Fibroblast of mammary gland (primary cell): ENCODE measurements around the gene SLPI.

Source experiments
- DNase-seq: peaks from one replicate; pipeline ENCODE4 v3.0.0-alpha.2; 2010; ENCODE audit warnings: low read depth
- H3K4me3 ChIP-seq: 2 replicates; pipeline ENCODE4 v1.5.1; 2011; ENCODE audit warnings: low read depth, mild to moderate bottlenecking, low read length, moderate library complexity; ENCODE audit not compliant: control insufficient read depth
- TF ChIP-seq, protein P1 (sequence below): conservative IDR thresholded peaks from 2 replicates; pipeline ENCODE4 v1.5.1; 2011; ENCODE audit warnings: low read depth, low read length, inconsistent platforms; ENCODE audit not compliant: control insufficient read depth, insufficient read depth

Gene SLPI

DNA sequence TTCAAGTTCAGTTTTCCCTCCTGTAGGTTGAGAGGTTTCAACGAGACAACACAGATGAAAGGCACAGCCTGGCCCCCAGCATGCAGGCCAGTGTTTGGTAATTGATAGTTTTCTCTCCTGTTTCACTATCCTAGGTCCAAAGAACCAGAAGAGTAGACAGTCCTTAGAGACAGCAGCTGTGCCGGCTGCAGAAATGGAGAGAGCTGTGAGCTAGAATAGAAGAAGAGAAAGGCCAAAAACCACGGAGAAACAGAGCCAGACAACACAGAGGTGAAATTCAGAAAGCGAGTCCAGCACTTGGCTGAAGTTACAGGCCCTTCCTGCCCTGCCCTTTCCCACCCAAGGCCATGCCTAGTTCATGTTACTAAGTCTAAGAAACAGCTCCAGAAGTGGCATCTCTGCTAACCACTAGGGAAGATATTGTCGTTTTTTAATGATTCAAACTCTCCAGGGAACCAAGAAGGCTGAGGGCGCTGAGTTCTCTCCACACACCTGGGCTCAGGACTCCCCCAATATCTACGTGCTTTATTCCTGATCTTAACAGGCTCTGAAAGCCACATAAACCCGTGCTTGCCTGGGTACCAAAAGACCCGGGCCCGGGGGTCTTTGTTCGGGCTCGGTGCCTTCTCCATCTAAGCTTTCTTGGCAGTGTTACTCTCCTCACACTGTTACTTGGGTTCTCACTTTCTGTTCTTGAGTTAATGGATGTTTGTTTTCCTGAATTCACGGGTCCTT, 35.7 kb upstream of the SLPI start:
- no peak for DNase-seq
- TF ChIP-seq, protein P1, sequence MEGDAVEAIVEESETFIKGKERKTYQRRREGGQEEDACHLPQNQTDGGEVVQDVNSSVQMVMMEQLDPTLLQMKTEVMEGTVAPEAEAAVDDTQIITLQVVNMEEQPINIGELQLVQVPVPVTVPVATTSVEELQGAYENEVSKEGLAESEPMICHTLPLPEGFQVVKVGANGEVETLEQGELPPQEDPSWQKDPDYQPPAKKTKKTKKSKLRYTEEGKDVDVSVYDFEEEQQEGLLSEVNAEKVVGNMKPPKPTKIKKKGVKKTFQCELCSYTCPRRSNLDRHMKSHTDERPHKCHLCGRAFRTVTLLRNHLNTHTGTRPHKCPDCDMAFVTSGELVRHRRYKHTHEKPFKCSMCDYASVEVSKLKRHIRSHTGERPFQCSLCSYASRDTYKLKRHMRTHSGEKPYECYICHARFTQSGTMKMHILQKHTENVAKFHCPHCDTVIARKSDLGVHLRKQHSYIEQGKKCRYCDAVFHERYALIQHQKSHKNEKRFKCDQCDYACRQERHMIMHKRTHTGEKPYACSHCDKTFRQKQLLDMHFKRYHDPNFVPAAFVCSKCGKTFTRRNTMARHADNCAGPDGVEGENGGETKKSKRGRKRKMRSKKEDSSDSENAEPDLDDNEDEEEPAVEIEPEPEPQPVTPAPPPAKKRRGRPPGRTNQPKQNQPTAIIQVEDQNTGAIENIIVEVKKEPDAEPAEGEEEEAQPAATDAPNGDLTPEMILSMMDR, result no peak

DNA sequence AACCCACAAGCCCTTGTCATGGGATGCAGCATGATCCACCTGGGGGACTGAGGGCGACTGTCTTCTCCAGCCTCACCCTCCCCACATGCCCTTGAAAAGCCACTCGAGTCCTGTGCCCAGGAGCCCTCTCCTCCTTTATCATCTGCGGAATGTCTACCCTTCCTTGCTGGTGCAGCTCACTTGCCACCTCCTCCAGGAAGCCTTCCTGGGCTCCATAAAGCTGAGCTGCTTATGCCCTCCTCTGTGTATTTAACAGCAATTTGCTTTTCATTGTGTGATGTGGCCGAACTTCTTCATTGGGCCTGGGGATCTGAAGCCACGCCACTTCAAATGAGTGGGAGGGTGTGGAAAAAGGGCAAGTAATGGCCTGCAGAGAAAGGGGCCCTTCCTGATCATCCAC, 34.5 kb upstream of the SLPI start:
- TF ChIP-seq, protein P1, result no peak
- no peak overlapping the region for H3K4me3 ChIP-seq
- no peak for DNase-seq

More for the DNA sequence above, 35.7 kb upstream of the SLPI start:
- no peak overlapping the region for H3K4me3 ChIP-seq

DNA sequence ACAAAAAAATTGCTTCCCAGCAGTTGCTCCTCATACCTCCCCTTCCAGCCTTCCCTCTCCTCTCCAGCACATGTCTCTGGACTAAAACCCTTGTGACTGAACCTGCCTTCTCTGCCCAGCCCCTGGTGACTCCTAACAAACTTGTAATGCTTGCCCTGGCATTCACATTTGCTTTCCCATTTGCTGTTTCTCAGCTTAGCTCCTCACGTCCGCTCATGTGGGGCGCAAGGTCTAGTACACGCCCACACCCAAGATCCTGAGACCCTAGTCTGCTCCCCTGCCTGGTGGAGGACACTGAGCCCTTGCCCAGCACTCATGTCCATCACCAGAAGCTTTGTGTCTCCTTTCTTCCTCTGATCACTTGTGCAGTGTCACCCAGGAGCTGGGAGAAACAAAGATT, 34.0 kb upstream of the SLPI start:
- H3K4me3 ChIP-seq, result no peak overlapping the region
- DNase-seq, result no peak
- TF ChIP-seq, protein P1, result no peak

DNA sequence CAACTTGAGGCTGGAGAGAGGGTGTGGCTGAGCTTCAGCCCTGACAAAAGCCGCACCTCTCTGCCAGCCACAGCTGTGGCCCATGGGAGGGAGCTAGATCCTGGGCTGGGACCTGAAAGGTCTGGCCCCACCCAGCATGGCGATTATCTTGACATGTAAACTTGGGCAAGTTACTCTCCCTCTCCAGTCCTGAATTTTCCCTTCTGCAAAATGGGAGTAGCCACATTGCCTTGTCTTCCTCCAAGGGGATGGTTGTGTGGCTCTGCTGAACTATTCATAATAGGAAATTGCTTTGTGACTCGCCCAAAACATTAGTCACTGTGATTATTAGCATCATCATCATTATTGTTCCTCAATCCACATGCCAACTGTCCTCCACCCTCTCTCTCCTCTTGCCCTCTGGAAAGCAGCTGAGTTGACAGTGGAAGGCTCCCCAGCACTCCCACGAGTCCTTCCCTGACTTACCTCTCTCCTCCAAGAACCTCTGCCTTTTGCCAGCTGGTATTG, 29.2 kb upstream of the SLPI start:
- no peak overlapping the region for H3K4me3 ChIP-seq
- TF ChIP-seq, protein P1, result no peak
- DNase-seq, result peak; percentile 12

DNA sequence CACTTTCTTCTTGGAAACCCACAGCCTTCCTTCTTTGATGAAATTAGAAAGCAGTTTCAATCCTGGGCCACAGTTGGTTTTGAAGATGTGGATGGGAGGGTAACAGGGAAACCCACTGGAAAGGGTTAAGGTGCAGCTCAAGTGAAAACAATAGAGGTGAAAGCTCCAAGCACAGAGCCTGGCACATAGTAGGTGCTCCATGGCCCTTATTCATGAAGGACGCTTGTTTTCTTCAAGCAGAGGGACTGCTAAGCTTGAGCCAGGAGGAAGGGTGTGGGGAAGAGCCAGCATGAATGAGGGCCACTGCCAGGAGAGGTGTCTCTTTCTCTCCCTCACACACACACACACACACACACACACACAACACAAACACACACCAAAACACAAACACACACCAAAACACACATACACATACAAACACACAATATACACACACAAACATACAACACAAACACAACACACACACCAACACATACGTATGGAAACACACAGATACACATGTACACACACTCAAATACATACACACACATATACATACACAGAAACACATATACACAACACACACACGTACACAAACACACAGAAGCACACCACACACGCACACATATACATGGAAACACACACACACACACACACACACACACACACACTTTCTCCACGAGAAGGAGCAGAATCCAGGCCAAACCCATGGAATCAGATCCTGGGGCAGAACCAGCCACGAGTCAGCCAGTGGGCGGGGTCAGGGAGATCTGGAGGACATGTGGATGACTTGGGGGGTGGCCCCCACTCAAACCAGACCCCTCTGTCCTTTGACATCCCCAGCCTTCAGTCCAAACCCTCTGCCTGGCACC, 28.6 kb upstream of the SLPI start:
- no peak overlapping the region for H3K4me3 ChIP-seq
- TF ChIP-seq, protein P1, result no peak
- no peak for DNase-seq

DNA sequence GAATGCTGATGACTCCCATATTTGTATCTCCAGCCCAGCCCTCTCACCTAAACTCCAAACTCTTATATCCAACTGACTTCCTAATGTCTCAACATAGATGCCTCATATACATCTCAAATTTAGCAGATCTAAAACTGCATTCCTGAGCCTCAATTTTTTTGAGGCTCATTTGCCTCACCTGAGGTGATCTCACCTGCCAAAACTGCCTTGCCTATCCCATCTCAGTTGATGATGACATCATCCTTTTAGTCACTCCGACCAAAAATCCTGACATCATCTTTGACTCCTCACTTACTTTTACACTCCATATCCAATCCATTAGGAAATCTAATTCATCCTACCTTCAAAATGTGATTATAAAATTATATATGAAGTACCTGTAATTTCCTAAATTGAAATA, 25.6 kb upstream of the SLPI start:
- DNase-seq, result no peak
- TF ChIP-seq, protein P1, result no peak
- H3K4me3 ChIP-seq, result no peak overlapping the region
